Epithelial cell of alveolus of lung (primary cell): ENCODE data around the gene GFPT1. TPM values are rescaled to one million over a fixed set of nuclear protein-coding genes. Genes with fewer than 3 reads are reported as not detected.

ENCODE experiments used
- total RNA-seq: library from RNA; depleted of rRNA; stranded (reverse); fragments of >200 nt; gene quantifications from 2 replicates; pipeline ENCODE4 v1.2.1, GENCODE V29; 2015

GFPT1 gene
- 20.2 and 33.1 TPM in 2 replicates for total RNA-seq

DNA sequence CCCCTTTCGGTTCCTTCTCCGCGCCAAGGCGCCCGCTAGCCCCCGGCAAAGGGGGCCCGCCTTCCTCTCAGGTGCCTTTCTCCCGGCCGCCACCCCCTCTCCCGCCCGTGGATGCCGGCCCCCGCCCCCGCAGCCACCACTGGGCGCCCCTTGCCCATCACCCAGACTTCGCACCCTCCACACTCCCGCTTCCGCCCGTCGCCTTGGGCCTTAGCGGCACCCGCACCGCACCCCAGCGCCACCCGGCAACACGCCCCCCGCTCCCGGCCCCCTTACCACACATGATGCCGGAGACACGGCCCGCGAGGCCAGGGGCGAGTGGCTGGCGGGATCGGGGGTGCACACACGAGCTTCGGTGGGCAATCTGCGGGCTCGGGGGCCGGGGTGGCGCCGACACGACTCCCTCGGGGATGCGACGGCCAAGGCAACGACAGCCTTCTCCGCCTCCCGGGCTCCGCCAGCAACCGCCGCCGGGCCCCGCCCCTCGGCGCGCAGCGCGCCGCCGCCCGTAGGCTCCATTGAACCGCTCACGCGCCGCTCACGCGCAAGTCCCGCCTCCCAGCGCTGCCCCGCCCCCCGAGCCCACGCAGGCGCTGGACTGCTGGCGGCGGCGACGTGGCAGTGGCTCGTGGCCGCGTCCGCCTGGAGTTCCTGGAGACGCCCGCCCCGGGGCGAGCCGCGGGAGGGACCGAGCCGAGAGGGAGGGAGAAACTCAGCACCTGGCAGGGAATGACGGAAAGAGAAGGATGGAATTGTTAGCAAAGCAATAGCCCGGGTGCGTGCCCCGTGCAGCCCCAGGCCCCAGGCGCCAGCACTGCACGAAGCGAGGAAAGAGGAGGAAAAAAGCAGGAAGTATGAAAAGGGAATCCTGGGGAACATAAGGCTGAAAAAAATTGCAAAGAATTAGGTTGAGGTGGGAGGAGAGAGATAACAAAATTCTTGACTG lies at the start of gene GFPT1:
GFPT1 (minus strand) TSS at position 439 of the 946 bp plus-strand sequence; CDS start at position 283, 156 bp downstream.

Other genes with a start within 250 kb of the GFPT1 start
- gene NFU1, start 50.2 kb upstream of the GFPT1 start, total RNA-seq = 31.5 and 42.0 TPM in 2 replicates